Measurements from ENCODE around the gene CDC26.
A peak's percentile ranks its signal among the peaks of the same experiment; 100 is the strongest.
"Not testable (repeated sequence)": the region's sequence is repeated elsewhere in the genome, so short reads cannot be mapped to it uniquely, and the experiment has no call there.

Gene CDC26

GRCh38 chr9:113241161-113241560, 34.2 kb downstream of the CDC26 start:
- no peak for DNase-seq (ENCODE audit: low read depth in 2 of 3, low spot score in 2 of 3)

- no peak for DNase-seq (ENCODE audit: low read depth in 2 of 3, low spot score in 2 of 3)
These were observed 36.5 kb downstream of the CDC26 start for GRCh38 chr9:113238859-113239232.

GRCh38 chr9:113238202-113238858, 37.0 kb downstream of the CDC26 start:
- DNase-seq (ENCODE audit: low read depth in 2 of 3, low spot score in 2 of 3): no peak

- no peak for DNase-seq (ENCODE audit: low read depth in 2 of 3, low spot score in 2 of 3)
These were observed 38.3 kb downstream of the CDC26 start for GRCh38 chr9:113237026-113237425.

- DNase-seq (ENCODE audit: low read depth in 2 of 3, low spot score in 2 of 3): not testable (repeated sequence)
These were observed 39.6 kb downstream of the CDC26 start for GRCh38 chr9:113235701-113236255.

GRCh38 chr9:113231701-113232100, 43.7 kb downstream of the CDC26 start:
- no peak for DNase-seq (ENCODE audit: low read depth in 2 of 3, low spot score in 2 of 3)

- DNase-seq (ENCODE audit: low read depth in 2 of 3, low spot score in 2 of 3): no peak
These were observed 47.2 kb downstream of the CDC26 start for GRCh38 chr9:113228130-113228665.

GRCh38 chr9:113227436-113227835, 47.9 kb downstream of the CDC26 start:
- no peak for DNase-seq (ENCODE audit: low read depth in 2 of 3, low spot score in 2 of 3)

GRCh38 chr9:113223963-113224362, 51.4 kb downstream of the CDC26 start:
- DNase-seq (ENCODE audit: low read depth in 2 of 3, low spot score in 2 of 3): no peak

GRCh38 chr9:113222482-113222841, 52.9 kb downstream of the CDC26 start:
- DNase-seq (ENCODE audit: low read depth in 2 of 3, low spot score in 2 of 3): no peak

GRCh38 chr9:113221800-113222481, 53.4 kb downstream of the CDC26 start:
- DNase-seq (ENCODE audit: low read depth in 2 of 3, low spot score in 2 of 3): no peak

GRCh38 chr9:113221003-113221799, 54.2 kb downstream of the CDC26 start, which contains the start of the genes FKBP15 and SLC31A1:
TSS of gene FKBP15 (minus strand) at chr9:113221277. CDS start at chr9:113221243, 34 bp downstream.
TSS of gene SLC31A1 (plus strand) at chr9:113221544. CDS start at chr9:113256149, 34,605 bp downstream.
- peak; percentile 88 to 97 (median 91) for DNase-seq (ENCODE audit: low read depth in 2 of 3, low spot score in 2 of 3)

- DNase-seq (ENCODE audit: low read depth in 2 of 3, low spot score in 2 of 3): no peak
These were observed 54.8 kb downstream of the CDC26 start for GRCh38 chr9:113220467-113221002.

- DNase-seq (ENCODE audit: low read depth in 2 of 3, low spot score in 2 of 3): no peak
These were observed 55.4 kb downstream of the CDC26 start for GRCh38 chr9:113219969-113220368.

GRCh38 chr9:113219186-113219936, 56.0 kb downstream of the CDC26 start:
- no peak for DNase-seq (ENCODE audit: low read depth in 2 of 3, low spot score in 2 of 3)
